Gastrocnemius medialis (tissue), 4 donors: Measurements from ENCODE around the gene SENP8. TPM values are rescaled to one million over a fixed set of nuclear protein-coding genes. Genes with fewer than 3 reads are reported as not detected.
"Not testable (repeated sequence)": the region's sequence is repeated elsewhere in the genome, so short reads cannot be mapped to it uniquely, and the experiment has no call there.

ENCODE experiments used
- ATAC-seq, 2 donors: fragments of 150-250 bp; one replicate each; pipeline ENCODE4 v1.9.1; 2016
- DNase-seq, 2 donors: peaks; one replicate each; pipeline ENCODE4 v3.0.0-alpha.2; 2019
- H3K27ac ChIP-seq, 4 donors: fragments of 200-600 bp; sonication (generic); 1 replicate in 1 of 4; 2 replicates in 3 of 4; pipeline ENCODE4 v1.5.1; 2016 to 2018; ENCODE audit warnings: mild to moderate bottlenecking in 2 of 4, moderate library complexity in 1 of 4
- H3K27me3 ChIP-seq, 3 donors: fragments of 200-600 bp; sonication (generic) in 2 of 3; 1 replicate in 1 of 3; 2 replicates in 2 of 3; pipeline versions ENCODE4 v1.5.1 to v1.6.0; 2016 to 2019; ENCODE audit warnings: mild to moderate bottlenecking in 1 of 3, moderate library complexity in 1 of 3
- H3K36me3 ChIP-seq, 2 donors: fragments of 200-600 bp; sonication (generic) in 1 of 2; one replicate each; pipeline ENCODE4 v1.5.1; 2017 to 2018
- H3K4me1 ChIP-seq, 2 donors: fragments of 200-600 bp; sonication (generic) in 1 of 2; one replicate each; pipeline ENCODE4 v1.5.1; 2016 to 2017; ENCODE audit warnings: mild to moderate bottlenecking in 2 of 2
- H3K4me3 ChIP-seq, 4 donors: fragments of 200-600 bp; sonication (generic) in 3 of 4; 1 replicate in 1 of 4; 2 replicates in 3 of 4; pipeline ENCODE4 v1.5.1; 2016 to 2019; ENCODE audit warnings: mild to moderate bottlenecking in 2 of 4
- H3K9me3 ChIP-seq, 3 donors: fragments of 200-600 bp; sonication (generic) in 2 of 3; 1 replicate in 1 of 3; 2 replicates in 2 of 3; pipeline ENCODE4 v1.5.1; 2016 to 2019
- CTCF ChIP-seq, 5 experiments: fragments of 450-650 bp in 3 of 5; fragments of 200-600 bp in 2 of 5; sonication (generic) in 2 of 5; IDR thresholded peaks in 4 of 5; conservative IDR thresholded peaks in 1 of 5; 1 replicate in 4 of 5; 2 replicates in 1 of 5; pipeline ENCODE4 v1.5.1; 2016 to 2019; ENCODE audit warnings: antibody characterized with exemption in 5 of 5, mild to moderate bottlenecking in 3 of 5, moderate library complexity in 3 of 5
- POLR2A ChIP-seq, 2 donors: fragments of 450-650 bp; IDR thresholded peaks; one replicate each; pipeline ENCODE4 v1.6.1; 2017; ENCODE audit warnings: antibody characterized with exemption in 2 of 2, mild to moderate bottlenecking in 2 of 2, moderate library complexity in 2 of 2
- in situ Hi-C, 4 donors: fragments of 200-750 bp; cut with MboI; loops; one replicate each; pipeline versions ENCODE4 v1.15.0 to v1.8.0; 2017; ENCODE audit warnings: low sequenced_read_pairs in 4 of 4
- intact Hi-C: fragments of 100-400 bp; cut with DNase I; formaldehyde crosslinking; loops from one replicate; pipeline ENCODE4 v1.15.1; 2023; ENCODE audit warnings: low total_unique reads
- total RNA-seq, 4 donors: library from RNA; depleted of rRNA; stranded (reverse); fragments of >200 nt; gene quantifications; one replicate each; pipeline versions ENCODE4 v1.1.0 to v1.2.3, GENCODE V29; 2016

The SENP8 gene
- total RNA-seq, 4 donors from 2014 or later, result 1.0 to 3.6 (median 2.7) TPM

DNA sequence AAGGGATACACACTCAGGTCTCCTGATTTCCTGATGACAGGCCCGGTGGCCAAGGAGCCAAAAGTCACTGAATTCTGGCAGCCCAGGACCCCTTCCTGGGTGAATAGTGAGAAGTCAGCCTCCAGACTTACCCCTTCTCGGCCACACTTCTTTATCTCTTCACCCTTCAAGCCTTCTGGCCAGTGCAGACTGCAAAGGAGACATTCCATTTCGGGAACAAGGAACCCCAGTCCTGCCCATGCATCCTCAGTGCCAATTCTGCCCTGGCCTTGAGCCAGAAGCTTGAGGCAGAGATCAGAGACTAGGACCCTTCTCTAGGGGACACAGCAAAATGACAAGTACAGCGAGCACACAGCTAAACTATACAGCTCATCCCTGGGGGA is 50.6 kb downstream of the SENP8 start:
- H3K27ac ChIP-seq, result no peak overlapping the region
- H3K4me3 ChIP-seq, result no peak overlapping the region
- H3K27me3 ChIP-seq, result no peaks in the 10 kb centered on the region
- ATAC-seq (no peak), DNase-seq (no peak)
- H3K4me1 ChIP-seq, result no peaks in the 10 kb centered on the region
- H3K36me3 ChIP-seq, result no peaks in the 10 kb centered on the region
- intact Hi-C loops (no loop called here), in situ Hi-C loops (loop anchor here in 3 of 4 donors (25.0 kb wide), 5 partner anchors 256 to 706 kb away; no protein-coding TSS in a partner anchor)
- no peaks in the 10 kb centered on the region for H3K9me3 ChIP-seq
- no peak for TF ChIP-seq POLR2A (IDR thresholded peaks at IDR 0.05)
- no peak for TF ChIP-seq CTCF (IDR thresholded peaks at IDR 0.05 in 4 of 5, conservative IDR thresholded peaks at IDR 0.05 in 1 of 5)

DNA sequence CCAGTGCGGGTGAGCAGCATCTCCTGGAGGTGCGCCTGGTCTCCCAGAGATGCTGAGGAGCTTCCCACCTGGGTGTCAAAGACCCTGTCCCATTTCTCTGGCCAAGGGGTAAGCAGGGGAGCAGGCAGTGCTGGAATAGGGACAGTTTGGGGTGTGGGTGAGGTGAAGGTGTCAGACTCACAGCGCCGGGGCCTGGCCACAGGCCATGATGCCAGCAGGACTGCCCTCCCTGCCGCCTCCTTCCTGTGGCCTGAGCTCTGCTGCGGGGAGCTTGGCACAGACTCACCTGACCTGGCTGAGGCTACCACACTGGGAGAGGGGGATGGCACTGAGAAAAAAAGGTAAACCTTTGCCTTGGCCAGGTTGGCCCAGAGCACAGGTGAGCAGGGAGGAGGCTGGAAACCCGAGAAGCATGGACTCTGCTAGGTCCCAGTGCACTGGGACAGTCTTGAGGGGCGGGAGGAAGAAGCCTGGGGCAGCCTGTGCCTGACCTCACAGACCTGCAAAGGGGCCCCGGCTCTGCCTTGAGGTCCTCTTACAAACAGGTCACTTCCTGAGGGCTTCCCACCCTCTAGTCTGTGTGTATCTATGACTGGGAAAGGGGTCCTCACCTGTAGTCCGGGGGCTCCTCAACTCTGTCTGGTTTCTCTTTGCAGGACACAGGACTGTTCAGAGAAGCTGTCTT is 51.2 kb downstream of the SENP8 start:
- intact Hi-C loops (no loop called here), in situ Hi-C loops (loop anchor here in 3 of 4 donors (25.0 kb wide), 5 partner anchors 257 to 707 kb away; no protein-coding TSS in a partner anchor)
- H3K4me3 ChIP-seq, result no peak overlapping the region
- no peaks in the 10 kb centered on the region for H3K4me1 ChIP-seq
- H3K36me3 ChIP-seq, result no peaks in the 10 kb centered on the region
- no peaks in the 10 kb centered on the region for H3K27me3 ChIP-seq
- no peak for ATAC-seq
- DNase-seq, result no peak
- no peaks in the 10 kb centered on the region for H3K9me3 ChIP-seq
- H3K27ac ChIP-seq, result no peak overlapping the region
- TF ChIP-seq POLR2A (IDR thresholded peaks at IDR 0.05) (no peak), CTCF (IDR thresholded peaks at IDR 0.05 in 4 of 5, conservative IDR thresholded peaks at IDR 0.05 in 1 of 5) (no peak)

GRCh38 chr15:72169921-72170611 is 51.9 kb downstream of the SENP8 start:
- Histone ChIP-seq H3K27ac (no peak overlapping the region), H3K36me3 (no peaks in the 10 kb centered on the region), H3K4me1 (no peaks in the 10 kb centered on the region), H3K9me3 (no peaks in the 10 kb centered on the region), H3K4me3 (no peak overlapping the region), H3K27me3 (no peaks in the 10 kb centered on the region)
- intact Hi-C loops, result no loop called here
- TF ChIP-seq CTCF (IDR thresholded peaks at IDR 0.05 in 4 of 5, conservative IDR thresholded peaks at IDR 0.05 in 1 of 5), result no peak
- TF ChIP-seq POLR2A (IDR thresholded peaks at IDR 0.05), result no peak
- in situ Hi-C loops, result loop anchor here in 3 of 4 donors (25.0 kb wide), 5 partner anchors 258 to 708 kb away; no protein-coding TSS in a partner anchor
- DNase-seq (no peak), ATAC-seq (no peak)

DNA sequence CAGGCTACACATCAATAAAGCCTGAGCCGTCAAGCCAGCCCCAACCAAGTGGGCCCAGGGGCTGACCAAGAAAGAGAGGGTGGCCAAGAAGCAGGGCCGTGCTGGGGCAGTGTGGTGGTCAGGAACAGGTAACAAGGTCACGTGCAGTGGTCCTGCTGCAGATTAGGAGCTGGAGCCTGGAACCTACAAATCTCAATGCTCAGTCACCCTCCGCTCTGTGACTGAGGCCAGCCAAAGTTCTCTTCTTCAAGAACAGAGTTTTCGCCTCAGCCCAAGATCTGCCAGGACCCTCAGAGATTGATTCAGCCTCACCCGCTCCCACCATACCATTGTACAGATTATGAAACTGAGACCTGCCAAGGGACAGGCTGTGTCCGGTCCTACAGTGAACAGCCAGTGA is 52.5 kb downstream of the SENP8 start:
- intact Hi-C loops, result no loop called here
- TF ChIP-seq POLR2A (IDR thresholded peaks at IDR 0.05) (no peak), CTCF (IDR thresholded peaks at IDR 0.05 in 4 of 5, conservative IDR thresholded peaks at IDR 0.05 in 1 of 5) (no peak)
- Histone ChIP-seq H3K27me3 (no peaks in the 10 kb centered on the region), H3K4me1 (no peaks in the 10 kb centered on the region), H3K4me3 (no peak overlapping the region), H3K36me3 (no peaks in the 10 kb centered on the region), H3K27ac (no peak overlapping the region), H3K9me3 (no peaks in the 10 kb centered on the region)
- DNase-seq (no peak), ATAC-seq (no peak)
- in situ Hi-C loops, result loop anchor here in 3 of 4 donors (25.0 kb wide), 5 partner anchors 258 to 708 kb away; no protein-coding TSS in a partner anchor

DNA sequence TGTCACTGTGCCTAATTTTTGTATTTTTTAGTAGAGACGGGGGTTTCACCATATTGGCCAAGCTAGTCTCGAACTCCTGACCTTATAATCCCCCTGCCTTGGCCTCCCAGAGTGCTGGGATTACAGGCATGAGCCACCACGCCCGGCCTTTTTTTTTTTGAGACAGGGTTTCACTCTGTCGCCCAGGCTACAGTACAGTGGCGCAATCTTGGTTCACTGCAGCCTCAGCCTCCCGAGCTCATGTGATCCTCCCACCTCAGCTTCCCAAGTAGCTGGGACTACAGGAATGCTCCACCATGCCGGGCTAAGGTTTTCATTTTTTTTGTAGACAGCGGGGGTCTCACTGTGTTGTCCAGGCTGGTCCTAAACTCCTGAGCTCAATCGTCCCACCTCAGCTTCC is 53.8 kb downstream of the SENP8 start:
- in situ Hi-C loops, result loop anchor here in 3 of 4 donors (25.0 kb wide), 5 partner anchors 260 to 710 kb away; no protein-coding TSS in a partner anchor
- not testable (repeated sequence) for ATAC-seq, H3K27me3 ChIP-seq

More for the DNA sequence above, 53.8 kb downstream of the SENP8 start:
- H3K4me3 ChIP-seq, H3K36me3 ChIP-seq, DNase-seq, intact Hi-C loops, H3K9me3 ChIP-seq, H3K27ac ChIP-seq, H3K4me1 ChIP-seq: not testable (repeated sequence)
